Stimulated activated naive CD8-positive, alpha-beta T cell treated with anti-CD3 and anti-CD28 coated beads, Interleukin-15, Interleukin-2, amounts not matched to agents 100 ng/mL and 50 ng/mL, for 24 hours (primary cell): ENCODE measurements around the gene MAPK1.

Experiments
- H3K27ac Mint-ChIP-seq: one replicate; pipeline ENCODE4 v1.8.0; 2021; ENCODE audit warnings: mild to moderate bottlenecking, mixed read lengths
- H3K27me3 Mint-ChIP-seq: one replicate; pipeline ENCODE4 v1.8.0; 2021; ENCODE audit warnings: mixed read lengths
- H3K36me3 Mint-ChIP-seq: one replicate; pipeline ENCODE4 v1.8.0; 2021; ENCODE audit warnings: low read depth, mixed read lengths
- H3K4me1 Mint-ChIP-seq: one replicate; pipeline ENCODE4 v1.8.0; 2021; ENCODE audit warnings: low read depth, mixed read lengths
- H3K4me3 Mint-ChIP-seq: one replicate; pipeline ENCODE4 v1.8.0; 2021; ENCODE audit warnings: mild to moderate bottlenecking, mixed read lengths
- H3K9me3 Mint-ChIP-seq: one replicate; pipeline ENCODE4 v1.8.0; 2021; ENCODE audit warnings: mixed read lengths

MAPK1 gene

DNA sequence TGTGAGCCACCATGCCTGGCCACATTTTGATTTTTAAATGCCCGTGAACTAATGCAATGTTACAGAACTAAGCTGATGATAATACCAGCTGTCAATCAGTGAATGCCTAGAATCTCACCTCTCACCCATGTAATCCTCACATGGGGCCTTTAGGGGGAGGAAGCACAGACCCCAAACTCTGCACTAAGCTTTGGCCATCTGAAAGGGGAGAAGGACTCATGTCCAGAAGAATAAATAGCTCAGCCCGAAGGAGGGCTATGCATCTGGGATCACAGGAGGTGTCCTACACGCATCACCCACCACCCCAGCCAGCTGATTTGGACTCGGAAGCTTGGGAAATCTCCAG, 95.8 kb downstream of the MAPK1 start:
- Mint-ChIP-seq H3K27ac (peak overlapping the region; percentile 10), H3K4me1 (peaks cover 30% of the 10 kb centered on the region), H3K27me3 (no peaks in the 10 kb centered on the region), H3K9me3 (no peaks in the 10 kb centered on the region), H3K4me3 (no peak overlapping the region), H3K36me3 (peaks cover 72% of the 10 kb centered on the region)

DNA sequence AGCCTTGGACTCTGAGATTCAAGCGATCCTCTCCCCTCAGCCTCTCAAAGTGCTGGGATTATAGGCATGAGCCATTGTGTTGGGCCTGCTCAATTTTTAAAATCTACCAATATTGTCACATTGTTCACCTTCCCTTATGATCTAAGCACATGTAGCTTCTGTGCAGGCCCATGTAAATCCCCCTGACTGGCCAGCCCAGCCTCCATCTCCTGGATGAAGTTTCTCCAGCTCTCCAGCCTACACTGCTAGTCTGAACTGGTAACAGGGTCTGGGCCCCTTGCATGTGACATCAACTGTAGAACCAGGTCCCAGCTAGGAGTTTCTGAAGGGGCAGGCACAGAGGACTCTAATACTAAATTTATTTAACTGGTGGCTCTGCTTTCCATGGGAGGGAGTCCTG, 99.0 kb downstream of the MAPK1 start:
- no peak overlapping the region for H3K27ac Mint-ChIP-seq
- H3K27me3 Mint-ChIP-seq = no peaks in the 10 kb centered on the region
- H3K36me3 Mint-ChIP-seq = peaks cover 88% of the 10 kb centered on the region
- H3K4me1 Mint-ChIP-seq = peaks cover 62% of the 10 kb centered on the region
- H3K9me3 Mint-ChIP-seq = no peaks in the 10 kb centered on the region
- no peak overlapping the region for H3K4me3 Mint-ChIP-seq

DNA sequence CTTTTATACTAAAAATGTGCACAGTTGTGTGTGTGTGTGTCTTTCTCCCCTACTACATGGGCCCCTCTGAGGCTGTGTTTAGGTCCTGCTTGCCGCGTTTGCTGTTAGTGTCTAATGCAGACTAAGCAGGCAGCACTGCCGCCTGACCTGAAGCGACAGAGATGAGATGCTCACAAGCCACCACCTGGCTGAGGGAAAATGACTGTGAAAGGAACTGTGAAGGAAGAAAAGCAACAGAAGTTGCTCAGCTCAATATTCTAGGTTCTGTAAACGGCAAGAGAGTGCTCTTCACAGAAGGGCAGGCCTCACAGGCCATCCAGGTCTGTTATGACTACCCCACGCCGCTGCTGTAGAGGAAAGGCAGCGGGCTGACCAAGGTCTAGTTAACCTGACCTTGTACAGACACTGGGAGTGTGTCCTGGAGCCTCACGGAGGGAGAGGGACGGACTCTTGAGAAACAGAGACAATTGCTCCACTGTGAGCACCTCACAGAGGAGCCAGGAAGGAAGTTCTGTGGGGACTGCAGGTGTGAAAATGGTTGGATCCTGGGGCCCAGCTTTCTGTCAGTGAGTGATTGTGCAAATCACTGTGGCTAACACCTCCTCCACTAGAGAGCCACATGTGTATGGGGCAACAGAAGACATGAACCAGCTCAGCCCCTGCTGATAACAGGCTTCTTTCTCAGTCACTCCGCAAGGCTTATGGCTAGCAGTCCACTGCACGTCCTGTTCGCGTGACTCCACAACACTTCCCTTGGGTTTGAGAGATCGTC, 100.6 kb downstream of the MAPK1 start:
- H3K4me3 Mint-ChIP-seq = peak overlapping the region; percentile 11
- peaks cover 68% of the 10 kb centered on the region for H3K4me1 Mint-ChIP-seq
- peaks cover 90% of the 10 kb centered on the region for H3K36me3 Mint-ChIP-seq
- no peaks in the 10 kb centered on the region for H3K9me3 Mint-ChIP-seq
- no peaks in the 10 kb centered on the region for H3K27me3 Mint-ChIP-seq
- peak overlapping the region; percentile 82 for H3K27ac Mint-ChIP-seq

DNA sequence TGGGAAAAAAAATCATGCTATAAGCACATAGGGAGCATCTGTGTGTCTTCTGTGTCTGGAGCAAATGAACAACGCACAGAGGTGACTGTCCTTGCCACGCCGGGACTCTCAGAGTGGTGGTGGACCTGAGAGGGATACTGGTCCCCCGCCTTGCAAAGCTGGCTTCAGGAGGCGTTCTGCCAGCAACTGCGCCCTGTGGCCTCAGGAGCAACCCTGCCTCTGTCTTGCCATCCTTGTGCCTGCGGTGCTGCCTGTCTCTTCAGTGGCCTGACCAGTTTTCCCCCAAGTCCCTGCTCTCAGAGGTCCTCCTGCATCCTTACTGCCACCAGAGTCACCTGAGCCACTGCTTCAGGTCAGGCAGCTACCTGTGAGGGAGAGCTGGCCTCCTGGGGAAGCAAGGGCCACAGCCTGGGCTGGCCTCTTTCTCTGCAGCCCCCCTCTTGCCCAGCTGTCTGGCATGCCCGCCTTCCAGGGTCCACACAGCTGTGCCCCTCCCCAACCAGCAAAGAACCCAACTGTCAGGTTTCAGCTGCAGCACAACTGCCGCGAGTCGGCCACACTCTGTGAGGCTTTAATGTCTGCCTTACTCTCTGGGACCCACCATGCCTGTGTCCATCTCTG, 101.4 kb downstream of the MAPK1 start:
- H3K27ac Mint-ChIP-seq = peak overlapping the region; percentile 42
- peaks cover 86% of the 10 kb centered on the region for H3K36me3 Mint-ChIP-seq
- no peak overlapping the region for H3K4me3 Mint-ChIP-seq
- no peaks in the 10 kb centered on the region for H3K9me3 Mint-ChIP-seq
- H3K4me1 Mint-ChIP-seq = peaks cover 77% of the 10 kb centered on the region
- no peaks in the 10 kb centered on the region for H3K27me3 Mint-ChIP-seq

DNA sequence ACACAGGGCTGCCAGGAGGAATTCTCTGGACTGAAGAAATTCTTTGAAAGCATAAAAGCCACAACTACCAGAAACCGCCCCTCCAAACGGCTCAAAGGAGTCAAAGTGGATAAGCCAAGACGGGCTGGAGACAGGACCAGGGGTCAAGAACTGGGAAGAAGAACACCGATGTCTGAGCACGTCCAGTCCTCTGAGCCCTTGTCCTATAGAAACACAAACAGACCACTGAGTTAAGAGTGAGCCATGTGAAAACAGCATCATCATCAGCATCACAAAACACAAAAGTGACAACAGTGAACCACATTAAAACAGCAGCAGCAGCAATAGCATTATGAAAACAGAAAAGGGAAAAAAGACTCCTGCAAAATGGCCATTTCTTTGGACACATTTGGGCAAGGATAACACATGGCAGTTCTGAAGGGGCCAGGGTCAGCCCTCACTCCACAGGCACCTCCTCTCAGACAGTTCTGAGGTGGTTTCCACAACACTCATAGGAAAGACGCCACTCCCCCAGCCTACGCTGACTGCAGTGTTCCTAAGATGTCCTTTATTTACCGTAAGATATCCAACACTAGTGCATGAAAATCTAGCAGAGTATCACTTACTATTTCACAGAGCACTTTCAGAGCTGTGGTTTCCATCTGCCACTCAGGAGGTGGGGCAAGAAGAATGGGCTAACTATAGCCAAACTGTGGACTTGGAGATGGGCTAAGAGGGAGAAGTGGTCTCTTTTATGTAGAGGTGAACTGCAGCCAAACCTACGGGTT, 103.2 kb downstream of the MAPK1 start:
- Mint-ChIP-seq H3K9me3 (no peaks in the 10 kb centered on the region), H3K4me1 (peaks cover 83% of the 10 kb centered on the region), H3K27ac (peak overlapping the region; percentile 4), H3K36me3 (peaks cover 75% of the 10 kb centered on the region), H3K27me3 (no peaks in the 10 kb centered on the region), H3K4me3 (peak overlapping the region; percentile 15)

DNA sequence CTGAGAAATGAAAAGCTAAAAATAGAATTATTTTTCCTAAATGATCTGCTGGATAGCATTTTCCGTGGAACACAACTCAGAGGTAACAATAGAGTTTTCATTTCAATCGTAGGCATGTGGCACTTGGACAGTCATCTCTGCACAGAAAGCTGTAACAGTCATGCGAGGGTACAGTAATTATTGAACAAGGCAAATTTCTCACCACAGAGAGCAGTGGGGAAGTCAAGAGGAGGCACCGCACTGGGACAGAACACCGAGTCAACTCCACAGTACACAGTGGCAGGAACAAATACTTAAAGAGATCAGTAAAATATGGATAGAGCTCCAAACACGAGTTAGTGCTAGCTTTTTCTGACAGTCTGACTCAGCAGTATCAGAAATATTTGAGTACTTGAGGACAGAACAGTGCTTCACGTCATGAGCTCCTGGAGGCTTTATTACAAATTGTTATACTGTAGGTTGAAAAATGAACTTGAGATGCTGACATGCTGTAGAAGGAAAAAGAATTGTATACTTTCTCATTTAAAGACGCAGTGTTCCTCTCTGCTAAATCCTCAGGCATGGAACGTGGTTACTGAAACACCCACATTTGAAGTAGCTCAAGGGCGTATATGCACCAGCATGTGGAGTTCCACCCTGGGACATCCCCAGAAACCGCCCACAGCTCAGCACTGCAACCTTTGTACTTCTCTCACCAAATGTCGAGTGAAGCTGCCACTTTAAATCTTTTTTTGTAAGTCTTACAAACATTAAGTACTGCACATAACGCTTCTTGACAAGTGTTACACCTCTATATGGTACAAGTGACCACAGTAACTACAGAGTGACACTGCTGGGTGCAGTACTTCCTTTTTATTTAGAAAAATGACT, 104.5 kb downstream of the MAPK1 start:
- peak overlapping the region; percentile 76 for H3K27ac Mint-ChIP-seq
- H3K9me3 Mint-ChIP-seq = no peaks in the 10 kb centered on the region
- H3K4me1 Mint-ChIP-seq = peaks cover 76% of the 10 kb centered on the region
- peak overlapping the region; percentile 47 for H3K4me3 Mint-ChIP-seq
- H3K27me3 Mint-ChIP-seq = no peaks in the 10 kb centered on the region
- H3K36me3 Mint-ChIP-seq = peaks cover 72% of the 10 kb centered on the region

DNA sequence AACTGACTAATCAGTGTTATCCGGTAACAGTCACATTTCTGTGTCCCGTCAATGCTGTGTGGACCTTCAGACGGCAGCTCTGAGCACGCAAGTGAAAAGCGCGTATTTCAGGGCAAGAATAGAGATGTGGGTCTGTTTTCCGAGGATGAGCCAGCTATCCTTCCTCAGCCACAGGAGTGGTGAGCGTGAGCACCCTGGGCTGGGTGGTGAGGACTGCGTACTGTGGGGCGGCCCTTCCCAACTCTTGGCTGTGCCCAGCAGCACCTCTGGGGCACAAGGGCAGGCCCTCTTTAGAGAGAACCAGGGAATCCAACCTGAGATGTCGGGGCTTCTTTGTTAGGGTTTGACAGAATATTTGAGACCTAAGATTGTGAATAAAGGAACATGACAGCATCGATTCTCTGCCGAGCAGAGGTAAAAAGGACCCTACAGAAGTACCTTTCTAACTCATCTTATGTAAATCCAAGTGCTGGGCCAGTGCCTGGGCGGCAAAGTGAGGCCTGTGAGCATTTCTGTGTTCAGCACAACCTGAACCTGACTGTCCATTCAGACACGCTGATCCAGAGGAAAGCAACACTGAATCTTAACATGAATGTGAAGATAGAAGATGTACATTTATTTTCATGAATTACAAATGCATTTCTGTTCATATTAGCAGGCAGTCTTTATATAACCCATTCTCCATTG, 105.3 kb downstream of the MAPK1 start:
- no peaks in the 10 kb centered on the region for H3K27me3 Mint-ChIP-seq
- H3K9me3 Mint-ChIP-seq = no peaks in the 10 kb centered on the region
- peaks cover 68% of the 10 kb centered on the region for H3K4me1 Mint-ChIP-seq
- H3K36me3 Mint-ChIP-seq = peaks cover 66% of the 10 kb centered on the region
- peak overlapping the region; percentile 71 for H3K27ac Mint-ChIP-seq
- peak overlapping the region; percentile 47 for H3K4me3 Mint-ChIP-seq

DNA sequence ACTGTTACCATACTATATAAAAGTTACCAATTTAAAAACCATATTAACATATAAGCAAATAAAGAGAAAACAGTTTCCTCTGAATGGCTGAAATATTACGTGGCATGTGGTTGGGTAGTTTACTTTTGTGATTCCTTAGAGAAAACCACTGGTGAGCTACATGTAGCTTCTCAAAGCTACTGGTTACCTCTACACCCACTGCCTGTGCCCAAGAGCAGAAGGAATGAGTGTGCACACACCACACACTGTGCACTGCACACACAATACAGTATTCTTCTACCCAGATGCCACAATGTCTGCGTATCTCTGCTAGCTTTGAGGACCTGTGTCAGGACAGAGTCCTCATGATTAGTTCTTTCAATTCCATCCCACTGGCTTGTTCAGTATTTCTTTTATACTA, 106.4 kb downstream of the MAPK1 start:
- Mint-ChIP-seq H3K9me3 (no peaks in the 10 kb centered on the region), H3K27ac (peak overlapping the region; percentile 21)

DNA sequence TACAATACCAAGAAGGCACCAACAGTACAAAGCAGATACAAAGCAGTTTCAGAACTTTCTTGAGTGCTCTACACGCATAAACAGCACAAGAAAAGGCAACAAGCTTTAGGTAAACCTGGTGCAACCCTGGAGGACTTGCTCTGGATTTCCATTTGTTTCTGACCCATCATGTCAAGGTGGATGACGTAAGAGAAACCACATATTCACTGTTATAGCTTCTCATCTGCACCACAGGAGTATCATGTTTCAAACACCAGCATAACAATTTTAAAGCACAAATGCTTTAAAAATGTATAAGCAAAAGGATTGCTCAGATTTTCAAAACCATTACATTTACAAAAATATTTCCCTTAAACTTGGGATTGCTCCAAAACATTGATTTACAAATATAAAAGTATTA, 106.8 kb downstream of the MAPK1 start:
- no peak overlapping the region for H3K4me3 Mint-ChIP-seq
- no peaks in the 10 kb centered on the region for H3K27me3 Mint-ChIP-seq
- H3K27ac Mint-ChIP-seq = no peak overlapping the region
- peaks cover 55% of the 10 kb centered on the region for H3K36me3 Mint-ChIP-seq
- no peaks in the 10 kb centered on the region for H3K9me3 Mint-ChIP-seq
- peaks cover 58% of the 10 kb centered on the region for H3K4me1 Mint-ChIP-seq

More for the DNA sequence above, 106.4 kb downstream of the MAPK1 start:
- H3K36me3 Mint-ChIP-seq = peaks cover 58% of the 10 kb centered on the region
- H3K4me3 Mint-ChIP-seq = no peak overlapping the region
- no peaks in the 10 kb centered on the region for H3K27me3 Mint-ChIP-seq
- peaks cover 58% of the 10 kb centered on the region for H3K4me1 Mint-ChIP-seq

DNA sequence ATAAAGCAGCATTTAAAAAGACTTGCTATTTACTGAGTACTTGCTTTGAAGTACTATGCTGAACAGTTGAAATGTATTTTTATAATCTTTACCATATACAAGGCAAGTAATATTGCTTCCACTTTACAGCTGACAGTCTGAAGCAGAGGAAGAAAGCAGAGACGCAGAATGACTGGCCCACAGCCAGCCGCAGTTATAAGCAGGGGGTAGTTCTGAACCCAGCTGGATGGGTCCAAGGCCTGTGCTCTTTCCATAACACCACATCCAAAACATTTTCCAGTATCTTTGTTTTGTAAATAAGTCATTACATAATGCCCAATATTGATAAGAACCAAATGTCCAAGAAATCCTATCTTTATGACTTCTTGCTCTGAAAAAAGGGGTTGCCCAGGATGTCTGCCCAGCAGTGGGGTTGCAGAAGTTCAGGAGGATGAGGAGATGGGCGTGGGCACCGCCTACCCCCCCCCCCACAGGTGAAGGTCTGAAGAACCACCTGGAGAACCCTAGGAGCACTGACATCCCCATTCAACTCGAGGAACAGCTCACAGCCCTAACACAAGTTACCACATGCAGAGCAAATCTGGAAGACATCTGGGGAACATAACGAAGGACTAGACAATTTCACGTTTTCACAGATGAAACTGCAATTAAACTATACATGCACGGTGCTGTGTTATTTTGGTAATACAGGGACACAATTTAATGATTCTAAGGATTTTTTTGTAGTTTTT, 107.6 kb downstream of the MAPK1 start:
- Mint-ChIP-seq H3K27ac (no peak overlapping the region), H3K4me1 (peaks cover 51% of the 10 kb centered on the region), H3K4me3 (no peak overlapping the region), H3K9me3 (no peaks in the 10 kb centered on the region), H3K27me3 (no peaks in the 10 kb centered on the region), H3K36me3 (peaks cover 47% of the 10 kb centered on the region)

DNA sequence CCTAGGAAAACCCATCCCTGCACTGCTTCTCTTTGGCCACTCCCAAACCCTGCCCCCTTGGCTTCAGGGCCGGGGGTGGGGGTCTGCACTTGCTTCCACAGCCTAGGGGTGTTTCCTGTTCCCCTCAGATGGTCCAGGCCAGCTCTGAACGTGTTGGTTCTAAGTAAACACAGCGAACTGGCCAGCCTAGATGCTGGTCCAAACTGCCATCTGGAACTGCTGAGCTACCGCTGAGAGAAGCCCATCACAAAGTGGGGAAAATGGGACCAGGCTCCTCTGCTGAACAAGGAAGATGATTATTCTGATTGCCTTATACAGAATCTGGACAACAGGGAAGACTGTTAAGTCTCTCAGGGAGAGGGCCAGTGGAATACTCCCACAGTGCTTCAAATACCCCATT, 108.4 kb downstream of the MAPK1 start:
- H3K9me3 Mint-ChIP-seq = no peaks in the 10 kb centered on the region
- H3K36me3 Mint-ChIP-seq = peaks cover 40% of the 10 kb centered on the region
- no peak overlapping the region for H3K4me3 Mint-ChIP-seq
- H3K4me1 Mint-ChIP-seq = peaks cover 49% of the 10 kb centered on the region
- H3K27me3 Mint-ChIP-seq = no peaks in the 10 kb centered on the region
- no peak overlapping the region for H3K27ac Mint-ChIP-seq

DNA sequence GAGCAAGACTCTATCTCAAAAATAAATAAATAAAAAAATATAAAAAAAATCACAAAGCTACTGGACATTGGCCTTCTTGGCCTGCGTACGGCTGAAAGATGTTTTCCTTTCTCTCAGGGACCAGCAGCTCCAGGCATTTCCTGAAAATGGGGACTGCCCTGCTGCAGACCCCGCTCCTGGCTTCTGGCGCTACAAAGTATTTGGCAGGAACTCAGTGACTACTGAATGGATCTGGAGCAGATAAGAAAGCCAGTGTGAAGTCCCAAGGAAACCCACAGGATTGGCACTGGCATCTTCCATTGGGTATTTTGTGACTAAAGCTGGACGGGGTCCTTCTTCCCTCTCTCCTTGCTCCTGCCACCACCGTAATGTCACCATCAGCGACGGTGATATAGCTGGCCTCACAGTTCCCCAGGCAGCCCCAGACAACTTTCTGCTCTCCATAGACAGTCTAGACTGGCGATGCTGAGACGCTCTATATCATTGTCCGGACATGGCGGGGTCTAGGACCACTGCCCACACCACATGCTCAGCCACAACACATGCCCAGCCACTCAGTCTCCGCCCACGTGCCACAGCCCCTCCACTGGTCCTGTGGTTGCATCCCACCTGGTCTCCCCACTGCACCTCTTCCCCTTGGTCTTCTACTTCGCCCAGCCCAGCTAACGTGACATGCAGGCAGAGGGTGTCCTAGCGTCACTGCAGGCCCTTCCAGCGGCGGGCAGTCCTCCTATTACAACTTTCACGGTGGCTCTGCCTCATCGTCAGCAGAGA, 109.2 kb downstream of the MAPK1 start:
- Mint-ChIP-seq H3K4me1 (peaks cover 41% of the 10 kb centered on the region), H3K27me3 (no peaks in the 10 kb centered on the region), H3K27ac (no peak overlapping the region), H3K36me3 (peaks cover 32% of the 10 kb centered on the region), H3K9me3 (no peaks in the 10 kb centered on the region), H3K4me3 (no peak overlapping the region)

DNA sequence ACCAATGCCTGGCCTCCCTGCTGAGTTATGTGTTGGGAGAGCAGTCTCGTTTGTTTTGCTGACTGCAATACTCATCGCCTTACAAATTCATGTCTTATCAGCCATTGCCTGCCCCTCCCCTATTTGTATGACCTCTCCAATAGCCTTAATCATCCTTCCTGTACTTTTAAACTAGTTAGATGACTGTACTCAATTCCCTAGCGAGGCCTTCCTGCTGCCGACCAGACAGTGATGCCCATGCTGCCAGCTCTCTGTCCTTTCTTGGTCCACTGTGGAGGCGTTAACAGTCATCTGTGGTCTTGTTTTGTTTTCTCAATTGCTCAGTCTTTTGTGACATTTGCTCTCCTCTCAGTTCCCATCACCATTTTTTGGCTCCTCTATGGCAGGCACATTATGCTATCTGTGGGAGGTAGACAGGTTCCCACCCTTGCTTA, 111.6 kb downstream of the MAPK1 start:
- no peak overlapping the region for H3K27ac Mint-ChIP-seq
- no peaks in the 10 kb centered on the region for H3K27me3 Mint-ChIP-seq
- peaks cover 26% of the 10 kb centered on the region for H3K4me1 Mint-ChIP-seq
- H3K4me3 Mint-ChIP-seq = no peak overlapping the region
- H3K9me3 Mint-ChIP-seq = no peaks in the 10 kb centered on the region
- H3K36me3 Mint-ChIP-seq = peaks cover 13% of the 10 kb centered on the region
